GM12878 (cell line): ENCODE data around the gene LRP8. TPM values are rescaled to one million over a fixed set of nuclear protein-coding genes. Genes with fewer than 3 reads are reported as not detected.

ENCODE experiments used
- ATAC-seq: fragments of 200-7000 bp; cut with Tn5 transposase; 3 replicates; pipeline ENCODE4 v1.9.1; 2020; ENCODE audit warnings: mild to moderate bottlenecking, moderate library complexity
- BruUV-seq: library from RNA; stranded (reverse); fragments of 400-500 nt; replicated peaks from 2 replicates; lab custom pipeline; 2021; lab: Mats Ljungman, UMichigan
- CTCF ChIA-PET: fragments of 300-600 bp; sonication (Branson Sonifier 250); formaldehyde crosslinking; extraction: SDS; loops from one replicate; lab custom pipeline; 2021; ENCODE audit warnings: inconsistent platforms; lab: Yijun Ruan, JAX
- POLR2A ChIA-PET: fragments of 350-600 bp; formaldehyde crosslinking; extraction: SDS; loops from one replicate; lab custom pipeline; 2021; ENCODE audit warnings: inconsistent platforms; lab: Charles Lee
- RAD21 ChIA-PET: fragments of 300-600 bp; sonication (Branson Sonifier 250); formaldehyde crosslinking; loops from one replicate; lab custom pipeline; 2023; ENCODE audit warnings: antibody characterized with exemption; ENCODE audit not compliant: unreplicated experiment; lab: Charles Lee
- SMC1A ChIA-PET: fragments of 300-600 bp; sonication (Branson Sonifier 250); formaldehyde crosslinking; loops from one replicate; lab custom pipeline; 2023; ENCODE audit not compliant: unreplicated experiment, uncharacterized antibody; lab: Charles Lee
- DNase-seq: peaks from one replicate; pipeline ENCODE4 v3.0.0-alpha.2; 2011; ENCODE audit warnings: low read depth, low spot score
- FAIRE-seq: peaks from 3 replicates; lab custom pipeline; 2011; peaks lifted over from hg19 to GRCh38; lab: Jason Lieb, UNC
- H2AFZ ChIP-seq: 2 replicates; pipeline ENCODE4 v1.6.0; 2011; ENCODE audit warnings: low read depth, low read length, control low read depth; ENCODE audit not compliant: control insufficient read depth
- H3K27ac ChIP-seq: 2 replicates; pipeline ENCODE4 v1.5.1; 2011; ENCODE audit warnings: control low read depth; ENCODE audit not compliant: control insufficient read depth, insufficient read depth
- H3K27me3 ChIP-seq, 2 experiments: replicated peaks in 1 of 2; 2 replicates each; pipeline versions ENCODE4 v1.6.0 to v1.6.1; 2011; ENCODE audit warnings: low read length in 1 of 2; ENCODE audit not compliant: control insufficient read depth in 2 of 2, insufficient read depth in 2 of 2
- H3K36me3 ChIP-seq, 2 experiments: 2 replicates each; pipeline ENCODE4 v1.5.1; 2011; ENCODE audit warnings: low read length in 1 of 2; ENCODE audit not compliant: control insufficient read depth in 2 of 2, insufficient read depth in 2 of 2
- H3K4me1 ChIP-seq: 2 replicates; pipeline ENCODE4 v1.6.1; 2011; ENCODE audit warnings: mild to moderate bottlenecking, low read length, moderate library complexity, mixed read lengths; ENCODE audit not compliant: control insufficient read depth, insufficient read depth
- H3K4me2 ChIP-seq: 2 replicates; pipeline ENCODE4 v1.6.0; 2011; ENCODE audit warnings: control low read depth; ENCODE audit not compliant: control insufficient read depth, insufficient read depth
- H3K4me3 ChIP-seq: fragments of 200-600 bp; sonication (generic); 2 replicates; pipeline ENCODE4 v1.5.1; 2016
- H3K79me2 ChIP-seq: 2 replicates; pipeline ENCODE4 v1.6.0; 2011; ENCODE audit warnings: low read length; ENCODE audit not compliant: control insufficient read depth, insufficient read depth
- H3K9ac ChIP-seq: 2 replicates; pipeline ENCODE4 v1.8.0; 2011; ENCODE audit warnings: low read length, control low read depth, mixed read lengths; ENCODE audit not compliant: control insufficient read depth, insufficient read depth
- H3K9me3 ChIP-seq: replicated peaks from 3 replicates; pipeline ENCODE4 v1.5.1; 2011; ENCODE audit warnings: mild to moderate bottlenecking, low read length; ENCODE audit not compliant: control insufficient read depth, insufficient read depth
- H4K20me1 ChIP-seq: 2 replicates; pipeline ENCODE4 v1.6.0; 2011; ENCODE audit not compliant: control insufficient read depth, insufficient read depth
- POU2F2 ChIP-seq: IDR thresholded peaks from 3 replicates; pipeline ENCODE4 v1.6.1; 2011; ENCODE audit warnings: low read depth, mild to moderate bottlenecking, low read length, borderline replicate concordance
- WGBS: methylation state at CpG from one replicate; pipeline ENCODE4 v1.1.6; 2016; ENCODE audit warnings: low lambda C conversion rate; ENCODE audit not compliant: insufficient replicate concordance, insufficient coverage; ENCODE audit errors: missing lambda C conversion rate; 5-methylcytosine and 5-hydroxymethylcytosine counted together
- in situ Hi-C: fragments of 300-500 bp; cut with MboI; formaldehyde crosslinking; loops from 9 replicates; pipeline ENCODE4 v1.14.3; 2018; ENCODE audit warnings: mixed read lengths
- intact Hi-C: fragments of 100-400 bp; cut with micrococcal nuclease; formaldehyde crosslinking; loops from one replicate; pipeline ENCODE4 v1.14.2; 2022; ENCODE audit not compliant: unreplicated experiment
- polyA plus RNA-seq, 11 experiments: library from polyadenylated mRNA; depleted of rRNA in 4 of 11; unstranded in 6 of 11; stranded (reverse) in 5 of 11; fragments of >200 nt; fragmentation: Nextera tagmentation in 4 of 11; fragmentation: Illumina TruSeq in 1 of 11; extraction: Ambion mirVana in 4 of 11; extraction: Trizol in 1 of 11; gene quantifications; 1 replicate in 1 of 11; 2 replicates in 10 of 11; pipeline versions ENCODE4 v1.2.1 to v1.2.3, GENCODE V29; 2011 to 2016; ENCODE audit warnings: inconsistent platforms in 2 of 11, missing spikeins in 2 of 11, low read depth in 1 of 11
- total RNA-seq, 4 experiments: library from RNA; depleted of rRNA in 3 of 4; stranded (reverse); fragments of >200 nt in 3 of 4; fragmentation: Illumina TruSeq in 1 of 4; extraction: Trizol in 1 of 4; gene quantifications; 2 replicates each; pipeline versions ENCODE4 v1.2.1 to v1.2.3, GENCODE V29; 2013 to 2021

The LRP8 gene
- total and polyA plus RNA-seq, 10 of the 15 experiments (the other 5 are each of a cell fraction or from before 2014, with no cell fraction given): 2.8 to 40.5 (median 22.3) TPM

- Histone ChIP-seq H3K4me1 (peaks cover 2% of the 10 kb centered on the region; the same call in 1 of the 2 replicates), H3K4me2 (no peak overlapping the region), H3K27me3 (no peaks in the 10 kb centered on the region), H3K79me2 (peaks cover 16% of the 10 kb centered on the region), H3K27ac (no peak overlapping the region), H2AFZ (peak overlapping the region; percentile 12), H3K9ac (no peak overlapping the region), H3K4me3 (no peak overlapping the region), H4K20me1 (no peaks in the 10 kb centered on the region), H3K9me3 (no peaks in the 10 kb centered on the region), H3K36me3 (no peaks in the 10 kb centered on the region)
- SMC1A ChIA-PET: interaction anchor here (0.6 kb wide), 1 partner anchor 334 kb away, joined by 3 read pairs; no protein-coding TSS in a partner anchor
- intact Hi-C loops (loop anchor here (2.0 kb wide), 1 partner anchor 25 kb away; the partner anchor contains the start of gene CZIB), in situ Hi-C loops (loop anchor here (25.0 kb wide), 1 partner anchor 283 kb away; the partner anchor contains the start of gene ECHDC2)
- CTCF ChIA-PET: interaction anchor here (1.4 to 3.9 kb wide), 3 partner anchors 9 to 198 kb away, joined by 4 to 32 read pairs (median 8); no protein-coding TSS in a partner anchor
- no TSS peak for BruUV-seq
- POLR2A ChIA-PET: interaction anchor here (0.9 to 1.5 kb wide), 3 partner anchors 17 to 24 kb away, joined by 3 to 5 read pairs (median 5); no protein-coding TSS in a partner anchor
- DNase-seq (no peak), ATAC-seq (no peak), FAIRE-seq (no peak)
- no peak for TF ChIP-seq POU2F2
- 94% methylated on average over 11 of the region's 11 CpGs for WGBS
- RAD21 ChIA-PET: interaction anchor here (1.6 kb wide), 1 partner anchor 10 kb away, joined by 5 read pairs; no protein-coding TSS in a partner anchor
These were observed 132.4 kb downstream of the LRP8 start for GRCh38 chr1:53195246-53196016.

Other genes with a start within 250 kb of the LRP8 start
- gene SLC1A7, start 185.4 kb downstream of the LRP8 start, total RNA-seq (2014; rRNA removed): not detected in 2 replicates
- gene SLC1A7, start 185.4 kb downstream of the LRP8 start, total RNA-seq (2014; rRNA removed; fragmentation: Illumina TruSeq; extraction: Trizol): not detected in 2 replicates
- gene SLC1A7, start 185.4 kb downstream of the LRP8 start, total RNA-seq (2021): not detected in 2 replicates
- not detected in 2 replicates for gene SLC1A7, start 185.4 kb downstream of the LRP8 start, polyA plus RNA-seq (2011; rRNA removed)
- gene SLC1A7, start 185.4 kb downstream of the LRP8 start, polyA plus RNA-seq (2014; fragmentation: Illumina TruSeq; extraction: Trizol): not detected in 2 replicates
- not detected for gene SLC1A7, start 185.4 kb downstream of the LRP8 start, polyA plus RNA-seq (2014; fragmentation: Nextera tagmentation; extraction: Ambion mirVana)
- not detected in 2 replicates for gene SLC1A7, start 185.4 kb downstream of the LRP8 start, polyA plus RNA-seq (2014; rRNA removed)
- gene SLC1A7, start 185.4 kb downstream of the LRP8 start, polyA plus RNA-seq (2016; fragmentation: Nextera tagmentation; extraction: Ambion mirVana): not detected
- gene CPT2, start 131.2 kb downstream of the LRP8 start, total RNA-seq (2014; rRNA removed): 34.6 and 35.1 TPM in 2 replicates
- 21.4 and 23.5 TPM in 2 replicates for gene CPT2, start 131.2 kb downstream of the LRP8 start, total RNA-seq (2014; rRNA removed; fragmentation: Illumina TruSeq; extraction: Trizol)
- 26.9 and 29.4 TPM in 2 replicates for gene CPT2, start 131.2 kb downstream of the LRP8 start, total RNA-seq (2021)
- gene CPT2, start 131.2 kb downstream of the LRP8 start, polyA plus RNA-seq (2011; rRNA removed): 16.2 and 20.3 TPM in 2 replicates
- 29.6 and 30.8 TPM in 2 replicates for gene CPT2, start 131.2 kb downstream of the LRP8 start, polyA plus RNA-seq (2014; fragmentation: Illumina TruSeq; extraction: Trizol)
- gene CPT2, start 131.2 kb downstream of the LRP8 start, polyA plus RNA-seq (2014; fragmentation: Nextera tagmentation; extraction: Ambion mirVana): 10 to 100 TPM; 10.1 to 10.9 TPM
- gene CPT2, start 131.2 kb downstream of the LRP8 start, polyA plus RNA-seq (2014; rRNA removed): 22.4 and 23.1 TPM in 2 replicates
- gene CPT2, start 131.2 kb downstream of the LRP8 start, polyA plus RNA-seq (2016; fragmentation: Nextera tagmentation; extraction: Ambion mirVana): 10 to 100 TPM; 33.1 to 36.2 TPM
- 37.8 and 45.1 TPM in 2 replicates for gene CZIB, start 107.4 kb downstream of the LRP8 start, total RNA-seq (2014; rRNA removed)
- 35.2 and 36.1 TPM in 2 replicates for gene CZIB, start 107.4 kb downstream of the LRP8 start, total RNA-seq (2014; rRNA removed; fragmentation: Illumina TruSeq; extraction: Trizol)
- gene CZIB, start 107.4 kb downstream of the LRP8 start, total RNA-seq (2021): 32.8 and 38.1 TPM in 2 replicates
- gene CZIB, start 107.4 kb downstream of the LRP8 start, polyA plus RNA-seq (2011; rRNA removed): 62.9 and 66.8 TPM in 2 replicates
- gene CZIB, start 107.4 kb downstream of the LRP8 start, polyA plus RNA-seq (2014; fragmentation: Illumina TruSeq; extraction: Trizol): 43.3 and 43.6 TPM in 2 replicates
- gene CZIB, start 107.4 kb downstream of the LRP8 start, polyA plus RNA-seq (2014; fragmentation: Nextera tagmentation; extraction: Ambion mirVana): 10 to 100 TPM; 55.1 to 68.3 TPM
- 41.8 and 45.7 TPM in 2 replicates for gene CZIB, start 107.4 kb downstream of the LRP8 start, polyA plus RNA-seq (2014; rRNA removed)
- gene CZIB, start 107.4 kb downstream of the LRP8 start, polyA plus RNA-seq (2016; fragmentation: Nextera tagmentation; extraction: Ambion mirVana): 10 to 100 TPM; 65.4 to 66.7 TPM
- 62.6 and 67.5 TPM in 2 replicates for gene MAGOH, start 89.6 kb downstream of the LRP8 start, total RNA-seq (2014; rRNA removed)
- 87.9 and 90.7 TPM in 2 replicates for gene MAGOH, start 89.6 kb downstream of the LRP8 start, total RNA-seq (2014; rRNA removed; fragmentation: Illumina TruSeq; extraction: Trizol)
- gene MAGOH, start 89.6 kb downstream of the LRP8 start, total RNA-seq (2021): 66.8 and 70.7 TPM in 2 replicates
- gene MAGOH, start 89.6 kb downstream of the LRP8 start, polyA plus RNA-seq (2011; rRNA removed): 79.4 and 112 TPM in 2 replicates
- 134 and 172 TPM in 2 replicates for gene MAGOH, start 89.6 kb downstream of the LRP8 start, polyA plus RNA-seq (2014; fragmentation: Illumina TruSeq; extraction: Trizol)
- gene MAGOH, start 89.6 kb downstream of the LRP8 start, polyA plus RNA-seq (2014; fragmentation: Nextera tagmentation; extraction: Ambion mirVana): 100 to 1,000 TPM in 1 of 2 experiments, 10 to 100 TPM in 1; 85.4 to 261 TPM
- 129 and 140 TPM in 2 replicates for gene MAGOH, start 89.6 kb downstream of the LRP8 start, polyA plus RNA-seq (2014; rRNA removed)
- gene MAGOH, start 89.6 kb downstream of the LRP8 start, polyA plus RNA-seq (2016; fragmentation: Nextera tagmentation; extraction: Ambion mirVana): 10 to 100 TPM; 62.6 to 91.8 TPM
- gene DMRTB1, start 131.3 kb upstream of the LRP8 start, total RNA-seq (2014; rRNA removed): not detected in 2 replicates
- gene DMRTB1, start 131.3 kb upstream of the LRP8 start, total RNA-seq (2014; rRNA removed; fragmentation: Illumina TruSeq; extraction: Trizol): not detected in 2 replicates
- gene DMRTB1, start 131.3 kb upstream of the LRP8 start, total RNA-seq (2021): not detected in 2 replicates
- gene DMRTB1, start 131.3 kb upstream of the LRP8 start, polyA plus RNA-seq (2011; rRNA removed): not detected in 2 replicates
- gene DMRTB1, start 131.3 kb upstream of the LRP8 start, polyA plus RNA-seq (2014; fragmentation: Illumina TruSeq; extraction: Trizol): not detected in 2 replicates
- not detected for gene DMRTB1, start 131.3 kb upstream of the LRP8 start, polyA plus RNA-seq (2014; fragmentation: Nextera tagmentation; extraction: Ambion mirVana)
- not detected in 2 replicates for gene DMRTB1, start 131.3 kb upstream of the LRP8 start, polyA plus RNA-seq (2014; rRNA removed)
- gene DMRTB1, start 131.3 kb upstream of the LRP8 start, polyA plus RNA-seq (2016; fragmentation: Nextera tagmentation; extraction: Ambion mirVana): not detected